OCI-LY1 (cell line): ENCODE measurements around the gene BAIAP3.

Source experiments
- H2AFZ ChIP-seq: fragments of 200-600 bp; sonication (generic), shearing (Covaris generic); 2 replicates; pipeline ENCODE4 v1.6.0; 2014; ENCODE audit warnings: antibody characterized with exemption, mild to moderate bottlenecking, low read length
- H3F3A ChIP-seq: fragments of 200-600 bp; sonication (generic), shearing (Covaris generic); 2 replicates; pipeline ENCODE4 v1.6.0; 2014; ENCODE audit warnings: mild to moderate bottlenecking, antibody characterized with exemption, low read length, moderate library complexity; ENCODE audit not compliant: insufficient read depth
- H3K27ac ChIP-seq: fragments of 200-600 bp; sonication (generic); 2 replicates; pipeline ENCODE4 v1.5.1; 2014; ENCODE audit warnings: low read length, mixed run types, mild to moderate bottlenecking, low read depth; ENCODE audit not compliant: poor library complexity, severe bottlenecking
- H3K27me3 ChIP-seq: fragments of 200-600 bp; sonication (generic); 2 replicates; pipeline ENCODE4 v1.6.0; 2014; ENCODE audit warnings: antibody characterized with exemption, mild to moderate bottlenecking, low read length, moderate library complexity; ENCODE audit not compliant: insufficient read depth
- H3K36me3 ChIP-seq: fragments of 200-600 bp; sonication (generic); 2 replicates; pipeline ENCODE4 v1.6.1; 2014; ENCODE audit warnings: mild to moderate bottlenecking, antibody characterized with exemption, low read length, moderate library complexity, mixed read lengths; ENCODE audit not compliant: insufficient read depth
- H3K4me1 ChIP-seq: fragments of 200-600 bp; sonication (generic); 2 replicates; pipeline ENCODE4 v1.5.1; 2014; ENCODE audit warnings: mild to moderate bottlenecking, low read length, moderate library complexity; ENCODE audit not compliant: insufficient read depth, severe bottlenecking
- H3K4me2 ChIP-seq: fragments of 200-600 bp; sonication (generic), shearing (Covaris generic); 2 replicates; pipeline ENCODE4 v1.6.1; 2014; ENCODE audit warnings: low read length
- H3K4me3 ChIP-seq: fragments of 200-600 bp; sonication (generic); 2 replicates; pipeline ENCODE4 v1.5.1; 2014; ENCODE audit warnings: low read length, low read depth, mild to moderate bottlenecking, mixed read lengths; ENCODE audit not compliant: poor library complexity, severe bottlenecking
- H3K79me2 ChIP-seq: fragments of 200-600 bp; shearing (Covaris generic); 2 replicates; pipeline ENCODE4 v1.6.1; 2016; ENCODE audit warnings: mixed run types, low read length, mixed read lengths; ENCODE audit not compliant: insufficient read depth
- H3K9ac ChIP-seq: fragments of 200-600 bp; sonication (generic), shearing (Covaris generic); 2 replicates; pipeline ENCODE4 v1.6.1; 2014; ENCODE audit warnings: mild to moderate bottlenecking, low read length, mixed read lengths
- H3K9me2 ChIP-seq: fragments of 200-600 bp; sonication (generic), shearing (Covaris generic); 2 replicates; pipeline ENCODE4 v1.6.1; 2014; ENCODE audit warnings: low read depth, mild to moderate bottlenecking, low read length, mixed read lengths
- H3K9me3 ChIP-seq: fragments of 200-600 bp; shearing (Covaris generic); 2 replicates; pipeline ENCODE4 v1.6.1; 2014; ENCODE audit warnings: low read length, mixed read lengths
- H4K20me1 ChIP-seq: fragments of 200-600 bp; sonication (generic), shearing (Covaris generic); 2 replicates; pipeline ENCODE4 v1.6.0; 2016; ENCODE audit warnings: mild to moderate bottlenecking, low read length; ENCODE audit not compliant: insufficient read depth
- EZH2 ChIP-seq: fragments of 200-600 bp; sonication (generic), shearing (Covaris generic); IDR thresholded peaks from 2 replicates; pipeline ENCODE4 v1.8.0; 2017; ENCODE audit warnings: borderline replicate concordance, mixed run types, mild to moderate bottlenecking, antibody characterized with exemption, low read length, moderate library complexity, mixed read lengths
- TF ChIP-seq, protein P1 (sequence below): fragments of 200-600 bp; sonication (generic), shearing (Covaris generic); IDR thresholded peaks from 2 replicates; pipeline ENCODE4 v1.5.1; 2017; ENCODE audit warnings: mild to moderate bottlenecking, antibody characterized with exemption, low read length, moderate library complexity, mixed read lengths

Gene BAIAP3

GRCh38 chr16:1372292-1372950 is 39.0 kb downstream of the BAIAP3 start:
- Histone ChIP-seq H2AFZ (no peak overlapping the region), H3K9me3 (no peaks in the 10 kb centered on the region), H3K4me2 (no peak overlapping the region), H3K4me3 (no peak overlapping the region), H3K36me3 (peaks cover 23% of the 10 kb centered on the region), H3K9me2 (no peaks in the 10 kb centered on the region), H3K9ac (no peak overlapping the region), H3K79me2 (no peaks in the 10 kb centered on the region), H3K27ac (no peak overlapping the region), H3K27me3 (no peaks in the 10 kb centered on the region), H4K20me1 (no peaks in the 10 kb centered on the region), H3K4me1 (peaks cover 3% of the 10 kb centered on the region), H3F3A (no peaks in the 10 kb centered on the region)
- no peak for TF ChIP-seq EZH2
- TF ChIP-seq, protein P1, sequence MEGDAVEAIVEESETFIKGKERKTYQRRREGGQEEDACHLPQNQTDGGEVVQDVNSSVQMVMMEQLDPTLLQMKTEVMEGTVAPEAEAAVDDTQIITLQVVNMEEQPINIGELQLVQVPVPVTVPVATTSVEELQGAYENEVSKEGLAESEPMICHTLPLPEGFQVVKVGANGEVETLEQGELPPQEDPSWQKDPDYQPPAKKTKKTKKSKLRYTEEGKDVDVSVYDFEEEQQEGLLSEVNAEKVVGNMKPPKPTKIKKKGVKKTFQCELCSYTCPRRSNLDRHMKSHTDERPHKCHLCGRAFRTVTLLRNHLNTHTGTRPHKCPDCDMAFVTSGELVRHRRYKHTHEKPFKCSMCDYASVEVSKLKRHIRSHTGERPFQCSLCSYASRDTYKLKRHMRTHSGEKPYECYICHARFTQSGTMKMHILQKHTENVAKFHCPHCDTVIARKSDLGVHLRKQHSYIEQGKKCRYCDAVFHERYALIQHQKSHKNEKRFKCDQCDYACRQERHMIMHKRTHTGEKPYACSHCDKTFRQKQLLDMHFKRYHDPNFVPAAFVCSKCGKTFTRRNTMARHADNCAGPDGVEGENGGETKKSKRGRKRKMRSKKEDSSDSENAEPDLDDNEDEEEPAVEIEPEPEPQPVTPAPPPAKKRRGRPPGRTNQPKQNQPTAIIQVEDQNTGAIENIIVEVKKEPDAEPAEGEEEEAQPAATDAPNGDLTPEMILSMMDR: no peak

DNA sequence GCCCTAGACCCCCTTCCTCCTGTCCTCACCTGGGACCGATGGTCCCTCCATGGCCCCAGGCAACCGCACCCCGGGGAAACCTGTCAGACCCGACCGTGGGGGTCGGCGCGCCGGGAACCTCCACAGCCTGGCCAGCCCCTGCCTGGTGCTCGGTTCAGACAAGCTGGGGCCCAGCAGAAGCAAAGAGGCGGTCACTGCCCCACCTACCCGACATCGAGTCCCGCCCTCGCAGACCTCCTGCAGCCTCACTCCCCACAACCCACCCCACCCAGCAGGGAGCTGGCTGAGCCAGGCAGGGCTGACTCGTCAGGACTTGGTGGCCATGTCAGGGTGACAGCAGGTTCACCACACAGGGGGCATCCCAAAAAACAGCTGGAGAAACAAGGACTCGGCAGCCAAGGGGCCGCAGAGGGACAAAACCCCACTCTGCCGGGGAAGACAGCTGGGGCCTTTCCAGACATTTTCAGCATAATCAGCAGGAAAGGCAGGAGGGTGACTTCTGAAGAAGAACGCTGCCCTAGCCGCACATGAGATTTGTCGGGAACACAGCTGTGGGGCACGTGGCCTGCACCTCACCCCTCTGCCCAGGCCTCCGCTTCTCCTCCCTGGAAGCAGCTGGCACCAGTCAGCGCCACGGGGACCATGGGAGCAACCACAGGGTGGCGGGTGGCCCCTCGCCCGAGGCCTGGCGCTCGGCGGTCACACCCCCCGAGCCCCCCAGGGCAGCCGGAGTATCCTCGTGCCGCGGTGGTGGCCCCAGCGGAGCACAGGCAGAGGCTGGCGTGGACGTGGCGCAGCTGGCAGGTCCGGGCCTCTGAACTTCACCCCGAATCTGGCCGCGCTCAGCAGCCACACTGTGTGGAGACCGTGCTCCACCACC is 41.2 kb downstream of the BAIAP3 start:
- Histone ChIP-seq H3K4me3 (no peak overlapping the region), H3K79me2 (peaks cover 9% of the 10 kb centered on the region), H3K9ac (no peak overlapping the region), H3K27me3 (no peaks in the 10 kb centered on the region), H2AFZ (no peak overlapping the region), H3K9me3 (no peaks in the 10 kb centered on the region), H4K20me1 (no peaks in the 10 kb centered on the region), H3K36me3 (peaks cover 17% of the 10 kb centered on the region), H3K4me2 (no peak overlapping the region), H3K9me2 (no peaks in the 10 kb centered on the region), H3K4me1 (peaks cover 18% of the 10 kb centered on the region), H3F3A (no peaks in the 10 kb centered on the region), H3K27ac (no peak overlapping the region)
- TF ChIP-seq, protein P1: no peak
- TF ChIP-seq EZH2: no peak

- Histone ChIP-seq H3K27ac (no peak overlapping the region), H3K4me2 (no peak overlapping the region), H4K20me1 (no peaks in the 10 kb centered on the region), H3K79me2 (peaks cover 9% of the 10 kb centered on the region), H3K9me2 (no peaks in the 10 kb centered on the region), H3F3A (no peaks in the 10 kb centered on the region), H3K27me3 (no peaks in the 10 kb centered on the region), H3K4me3 (no peak overlapping the region), H3K9ac (no peak overlapping the region), H3K9me3 (no peaks in the 10 kb centered on the region), H2AFZ (no peak overlapping the region), H3K36me3 (peaks cover 11% of the 10 kb centered on the region), H3K4me1 (peaks cover 23% of the 10 kb centered on the region)
- TF ChIP-seq EZH2: no peak
- TF ChIP-seq, protein P1: no peak
Observed at GRCh38 chr16:1375298-1375640, 41.8 kb downstream of the BAIAP3 start.
